Kidney (tissue), 14 donors: ENCODE measurements around the gene COL16A1. TPM values are rescaled to one million over a fixed set of nuclear protein-coding genes. Genes with fewer than 3 reads are reported as not detected.

Source experiments
- DNase-seq, 5 donors: peaks; one replicate each; pipeline ENCODE4 v3.0.0-alpha.2; 2013 to 2020
- FAIRE-seq: peaks from 2 replicates; lab custom pipeline; 2012; peaks lifted over from hg19 to GRCh38; lab: Jason Lieb, UNC
- H3K27ac ChIP-seq, 2 donors: one replicate each; pipeline ENCODE4 v1.7.0; 2013; ENCODE audit warnings: low read depth in 2 of 2, low read length in 2 of 2, inconsistent platforms in 1 of 2
- H3K27me3 ChIP-seq: one replicate; pipeline ENCODE4 v1.7.1; 2013; ENCODE audit warnings: low read length, inconsistent platforms; ENCODE audit not compliant: control insufficient read depth, insufficient read depth
- H3K36me3 ChIP-seq, 3 donors: one replicate each; pipeline versions ENCODE4 v1.7.0 to v1.7.1; 2013; ENCODE audit warnings: low read length in 3 of 3, control low read depth in 1 of 3, inconsistent platforms in 1 of 3; ENCODE audit not compliant: insufficient read depth in 3 of 3, control insufficient read depth in 2 of 3
- H3K4me1 ChIP-seq, 3 donors: one replicate each; pipeline versions ENCODE4 v1.7.0 to v1.7.1; 2013; ENCODE audit warnings: low read length in 3 of 3, inconsistent platforms in 1 of 3, low read depth in 1 of 3; ENCODE audit not compliant: control insufficient read depth in 2 of 3, insufficient read depth in 2 of 3
- H3K4me3 ChIP-seq, 3 donors: one replicate each; pipeline versions ENCODE4 v1.7.0 to v1.8.1; 2013; ENCODE audit warnings: low read length in 3 of 3, control low read depth in 1 of 3, inconsistent platforms in 1 of 3
- H3K9ac ChIP-seq, 3 donors: one replicate each; pipeline versions ENCODE4 v1.7.0 to v1.7.1; 2013; ENCODE audit warnings: low read length in 3 of 3, control low read depth in 1 of 3, inconsistent platforms in 1 of 3
- H3K9me3 ChIP-seq, 3 donors: one replicate each; pipeline versions ENCODE4 v1.7.0 to v1.7.1; 2013; ENCODE audit warnings: low read length in 3 of 3, control low read depth in 1 of 3, inconsistent platforms in 1 of 3; ENCODE audit not compliant: control insufficient read depth in 2 of 3, insufficient read depth in 1 of 3
- CTCF ChIP-seq: IDR thresholded peaks from 3 replicates; pipeline ENCODE4 v1.5.1; 2012; ENCODE audit warnings: mild to moderate bottlenecking, moderate library complexity, borderline replicate concordance; ENCODE audit not compliant: insufficient read depth; ENCODE audit errors: extremely low read depth
- intact Hi-C: fragments of 100-400 bp; cut with DNase I; formaldehyde crosslinking; loops from one replicate; pipeline ENCODE4 v1.11.1; 2022
- polyA plus RNA-seq: library from polyadenylated mRNA; stranded (reverse); fragments of 350-450 nt; fragmentation: Illumina TruSeq; extraction: RNeasy Lipid Tissue Mini Kit (QIAGEN cat#74804); gene quantifications from one replicate; pipeline ENCODE4 v1.2.3, GENCODE V29; 2014; ENCODE audit warnings: low read depth, low replicate concordance; ENCODE audit not compliant: insufficient read depth
- total RNA-seq: library from RNA; stranded (reverse); fragmentation: NEBNext Ultra II Directional; extraction: Animal tissue kit (Norgen Biotek cat#: 25700); gene quantifications from one replicate; pipeline ENCODE4 v1.2.1, GENCODE V29; 2021
- donor health status: control.
- donor health status: control.
- donor health status: control.
- donor health status: control.
- donor health status: control.
- donor health status: DM: yes; HTN: yes; CAD: no.
- donor health status: Normal renal cell carcinoma (clear cell type).

COL16A1 gene
- total and polyA plus RNA-seq, 2 donors from 2014 or later = 9.2 to 29.0 TPM

DNA sequence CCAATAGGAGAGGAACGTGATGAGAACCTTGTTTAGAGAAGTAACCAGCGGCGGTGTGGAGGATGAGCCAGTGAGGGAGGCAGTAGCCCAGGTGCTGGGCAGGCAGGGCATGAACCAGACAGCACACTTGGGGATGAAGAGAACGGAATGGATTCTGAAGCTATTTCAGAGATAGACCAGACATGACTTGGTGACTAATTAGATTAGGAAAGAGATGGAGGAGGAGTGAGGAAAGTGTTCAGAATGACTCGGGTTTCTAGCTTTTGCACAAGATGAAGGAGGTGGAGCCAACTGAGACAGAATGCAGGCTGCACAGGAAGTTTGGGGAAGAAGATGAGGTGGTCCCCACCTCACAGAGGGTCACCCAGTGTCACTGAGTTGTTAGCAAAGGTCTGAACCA lies 64.3 kb downstream of the COL16A1 start:
- intact Hi-C loops = no loop called here
- no peaks in the 10 kb centered on the region for H3K27me3 ChIP-seq
- FAIRE-seq = no peak
- DNase-seq = no peak
- H3K36me3 ChIP-seq = peaks cover 0 to 8% (median 4%) of the 10 kb centered on the region in 3 donors
- peaks cover 4 to 10% (median 7%) of the 10 kb centered on the region in 3 donors for H3K4me1 ChIP-seq
- H3K9me3 ChIP-seq = no peaks in the 10 kb centered on the region
- H3K27ac ChIP-seq = no peak overlapping the region
- H3K4me3 ChIP-seq = no peak overlapping the region
- no peak for TF ChIP-seq CTCF
- H3K9ac ChIP-seq = no peak overlapping the region

- intact Hi-C loops = no loop called here
- Histone ChIP-seq H3K9ac (no peak overlapping the region), H3K36me3 (peaks cover 0 to 8% (median 6%) of the 10 kb centered on the region in 3 donors), H3K9me3 (no peaks in the 10 kb centered on the region), H3K4me1 (peaks cover 0 to 2% (median 2%) of the 10 kb centered on the region in 3 donors), H3K4me3 (no peak overlapping the region), H3K27ac (no peak overlapping the region), H3K27me3 (no peaks in the 10 kb centered on the region)
- DNase-seq (no peak), FAIRE-seq (no peak)
- TF ChIP-seq CTCF = no peak
Observed at GRCh38 chr1:31637915-31638673, 65.7 kb downstream of the COL16A1 start.

DNA sequence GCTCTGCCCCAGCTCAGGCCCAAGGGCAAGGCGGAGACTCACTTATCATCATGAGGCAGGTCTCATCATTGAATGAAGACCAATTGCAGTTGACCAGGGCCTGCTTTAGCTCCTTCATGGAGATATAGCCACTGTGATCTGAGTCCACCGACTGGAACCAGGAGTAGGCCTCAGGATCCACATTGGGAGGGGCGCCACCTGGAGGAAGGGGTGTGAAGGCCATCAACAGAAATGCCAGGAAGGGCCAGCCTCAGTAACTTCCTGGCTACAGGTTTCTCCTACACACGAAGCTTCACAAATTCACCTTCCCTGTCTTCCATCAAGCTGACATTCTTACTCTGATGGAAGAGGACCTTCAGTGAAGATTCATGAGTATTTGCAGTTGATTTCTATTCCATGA lies 70.7 kb downstream of the COL16A1 start:
- DNase-seq (no peak), FAIRE-seq (no peak)
- no peak overlapping the region for H3K9ac ChIP-seq
- TF ChIP-seq CTCF = no peak
- no peak overlapping the region for H3K27ac ChIP-seq
- H3K36me3 ChIP-seq = peaks cover 0 to 53% (median 35%) of the 10 kb centered on the region in 3 donors
- H3K9me3 ChIP-seq = no peaks in the 10 kb centered on the region
- intact Hi-C loops = no loop called here
- no peak overlapping the region for H3K4me3 ChIP-seq
- H3K27me3 ChIP-seq = no peaks in the 10 kb centered on the region
- H3K4me1 ChIP-seq = peaks cover 0 to 4% (median 2%) of the 10 kb centered on the region in 3 donors
